GM19238 (cell line): ENCODE measurements around the gene ABCA9.

Source experiments
- DNase-seq: peaks from one replicate; pipeline ENCODE4 v3.0.0; 2011; ENCODE audit warnings: low spot score; ENCODE audit not compliant: insufficient read length

The ABCA9 gene

DNA sequence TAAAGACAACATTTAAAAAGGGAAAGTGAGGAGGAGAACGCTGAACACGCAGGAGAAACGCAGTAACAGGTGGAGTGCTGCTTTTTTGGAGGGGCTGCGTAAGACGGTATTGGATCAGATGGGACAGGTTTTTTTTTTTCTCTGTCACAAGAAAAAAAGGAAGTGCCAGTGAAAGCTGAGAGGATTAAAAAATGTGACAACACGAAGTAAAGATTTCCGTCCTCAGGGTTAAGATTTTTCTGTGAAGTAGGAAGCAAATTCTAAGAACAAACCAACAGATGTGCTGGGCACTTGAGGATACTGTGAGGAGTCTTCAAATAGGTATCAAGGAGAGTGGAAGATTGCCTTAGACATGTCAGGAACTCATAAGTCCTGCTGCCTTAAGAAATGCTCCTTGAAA lies 5.8 kb upstream of the ABCA9 start:
- DNase-seq = no peak

DNA sequence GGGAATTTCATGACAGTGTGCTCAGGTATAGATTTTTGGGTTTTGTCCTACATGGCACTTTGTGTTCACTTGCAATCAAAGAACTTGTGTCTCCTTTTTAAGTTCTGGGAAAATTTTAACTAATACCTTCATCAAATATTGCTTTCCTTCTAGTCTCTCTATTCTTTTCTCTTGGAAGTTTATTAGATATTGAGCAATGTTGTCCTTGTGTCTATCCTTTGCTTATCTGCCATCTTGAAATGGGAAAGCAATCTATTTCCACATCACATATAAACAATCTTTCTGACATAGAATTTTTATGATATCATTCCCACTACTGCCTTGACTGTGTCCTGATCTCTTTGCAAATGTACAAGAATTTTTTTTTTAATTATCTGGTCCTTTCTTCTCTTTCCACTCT lies 4.4 kb upstream of the ABCA9 start:
- no peak for DNase-seq

DNA sequence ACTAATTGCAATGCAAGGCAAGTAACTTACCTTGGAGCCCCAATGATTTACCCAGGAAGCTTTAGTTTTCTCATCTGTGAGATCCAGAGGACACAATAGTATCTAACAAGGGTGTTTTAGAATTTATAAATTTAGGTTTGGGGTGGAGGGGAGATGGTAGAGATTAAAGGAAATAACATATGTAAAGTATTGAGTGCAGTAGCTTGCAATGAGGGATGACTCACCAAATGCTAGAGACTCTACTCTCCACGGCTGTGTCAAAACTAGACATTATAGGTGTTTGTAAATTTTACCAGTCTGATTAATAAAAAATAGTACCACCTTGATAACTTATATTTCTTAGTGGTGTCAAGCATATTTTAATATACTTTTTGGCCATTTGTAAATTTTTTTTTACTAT lies 3.7 kb upstream of the ABCA9 start:
- DNase-seq = no peak

DNA sequence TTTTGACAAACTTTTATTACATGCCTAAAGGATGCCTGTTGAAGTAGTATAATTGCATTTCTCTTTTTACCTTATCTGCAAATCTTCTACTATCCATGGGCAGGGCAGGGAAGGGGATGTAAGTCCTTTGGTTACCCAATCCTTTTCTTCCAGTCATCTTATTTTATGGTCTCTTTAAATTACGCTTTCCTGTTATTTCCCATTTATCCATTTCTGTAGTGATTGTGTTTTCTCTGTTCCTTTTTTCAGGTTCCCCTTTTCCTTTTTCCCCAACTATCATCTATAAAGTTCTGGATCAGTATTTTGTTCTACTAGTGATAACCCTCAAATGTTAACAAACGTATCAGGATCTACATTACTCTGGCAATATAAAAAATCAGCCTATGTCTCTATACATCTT lies 3.3 kb upstream of the ABCA9 start:
- no peak for DNase-seq

DNA sequence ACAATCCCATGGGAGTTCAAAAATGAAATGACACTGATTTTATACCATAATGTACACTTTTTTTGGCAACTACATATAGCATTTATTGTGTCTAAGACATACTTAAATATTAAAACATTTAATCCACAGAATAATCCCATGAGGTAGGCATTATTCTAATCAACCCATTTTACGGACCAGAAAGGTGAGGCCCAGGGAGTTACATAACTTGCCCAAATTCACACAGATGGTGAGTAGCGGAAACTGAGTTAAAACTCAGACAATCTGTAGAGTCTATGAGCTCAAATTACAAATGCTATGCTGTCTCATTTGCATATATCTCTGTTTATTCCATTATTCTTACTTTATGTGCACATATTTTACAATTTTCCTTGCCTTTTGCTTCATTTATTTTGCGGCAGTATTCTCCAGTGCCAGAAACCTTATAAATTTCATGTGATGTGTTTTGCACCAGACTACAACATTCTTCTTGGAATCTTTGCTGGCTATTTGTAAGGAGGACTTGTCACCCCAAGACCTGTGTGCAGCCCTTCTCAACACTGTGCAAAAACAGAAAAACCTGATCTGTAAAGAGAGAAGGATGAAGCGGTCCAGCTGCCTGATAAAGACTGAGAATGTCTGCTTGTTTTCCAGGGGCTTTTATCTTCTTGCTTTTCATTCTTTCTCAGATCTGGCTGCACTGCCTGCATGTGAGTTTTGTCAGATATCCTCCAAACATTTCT lies 2.3 kb upstream of the ABCA9 start:
- DNase-seq = no peak

DNA sequence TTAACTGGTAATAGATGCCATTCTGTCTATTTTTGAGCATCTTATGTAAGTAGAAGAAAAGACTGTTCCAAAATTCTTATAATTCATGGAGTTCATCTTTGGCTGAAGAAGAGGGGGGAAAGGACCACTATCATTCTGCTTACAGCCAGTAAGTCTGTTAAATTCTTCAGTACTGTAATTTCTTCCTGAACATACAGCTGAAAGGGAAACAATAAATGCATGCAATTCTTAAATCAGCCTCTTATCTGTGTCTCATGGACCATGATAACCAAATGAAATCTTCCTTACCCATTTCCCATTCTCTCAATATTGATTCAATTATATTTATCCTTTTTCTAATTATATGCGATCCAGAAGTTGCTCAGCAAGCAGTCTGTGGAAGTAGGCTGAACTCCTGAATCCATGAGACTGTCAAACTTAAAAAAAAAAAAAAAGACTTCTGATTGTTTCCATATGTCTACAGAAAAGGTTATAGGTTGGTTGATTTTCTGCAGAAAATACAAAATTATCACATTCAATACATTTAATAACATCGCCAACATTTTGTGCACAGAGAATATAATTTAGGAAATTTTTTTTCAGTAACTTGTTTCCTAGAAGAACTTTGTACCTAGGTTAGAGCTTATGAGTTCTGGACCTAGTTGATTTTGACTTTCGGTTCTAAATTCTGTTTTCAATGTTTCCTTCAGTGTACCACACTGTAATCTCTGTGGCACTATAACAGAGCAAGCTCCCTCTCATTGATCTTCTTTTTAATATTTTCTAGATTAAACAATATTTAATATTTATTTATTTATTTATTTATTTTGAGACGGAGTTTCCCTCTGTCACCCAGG lies 1.2 kb upstream of the ABCA9 start:
- DNase-seq = no peak

DNA sequence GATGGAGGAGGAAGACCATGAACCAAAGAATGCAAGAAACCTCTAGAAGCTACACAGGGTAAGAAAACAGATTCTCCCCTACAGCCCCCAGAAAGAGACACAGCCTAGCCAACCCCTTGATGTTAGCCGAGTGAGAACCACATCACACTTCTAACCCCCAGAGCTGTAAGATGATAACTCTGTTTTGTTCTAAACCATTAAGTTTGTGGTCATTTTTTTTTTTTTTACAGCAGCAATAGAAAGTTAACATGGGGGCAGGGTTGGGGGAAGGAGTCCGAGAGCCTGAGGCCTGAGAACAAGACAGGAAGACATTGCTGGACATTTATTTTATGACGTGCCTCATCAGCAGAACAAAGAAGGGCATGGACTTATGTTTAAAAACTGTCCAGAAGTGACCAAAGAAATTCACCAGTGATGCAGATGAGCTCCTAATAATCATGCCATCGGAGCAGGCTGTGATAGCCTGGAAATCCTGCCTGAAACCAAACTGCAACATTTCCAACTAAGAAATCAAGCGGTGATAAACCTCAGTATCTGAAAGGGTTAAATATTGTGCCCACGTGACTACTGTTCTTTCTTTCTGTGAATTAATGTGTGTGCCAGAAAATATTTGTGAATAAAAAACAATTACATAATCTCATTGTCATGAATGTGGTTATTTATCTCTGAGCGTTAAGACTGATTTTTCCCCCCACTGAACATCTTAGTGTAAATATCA lies 1.1 kb downstream of the ABCA9 start:
- no peak for DNase-seq

DNA sequence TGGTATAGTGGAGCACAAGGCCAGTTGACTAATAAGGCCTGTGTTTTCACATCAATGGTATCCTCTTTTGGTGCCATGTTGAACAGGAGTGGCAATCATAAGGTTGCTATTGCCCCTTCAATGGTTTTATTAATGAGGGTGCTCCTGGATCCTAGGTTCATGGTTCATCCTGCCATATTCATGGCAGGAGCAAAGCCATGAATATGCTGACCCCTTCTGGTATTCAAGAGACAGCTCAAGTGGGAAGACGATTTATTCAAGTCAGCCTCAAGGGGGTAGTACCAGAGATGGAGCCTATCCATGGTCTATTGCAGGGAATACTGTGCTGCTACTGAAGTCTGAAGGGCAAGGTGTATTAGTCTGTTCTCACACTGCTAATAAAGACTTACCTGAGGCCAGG lies 2.6 kb downstream of the ABCA9 start:
- no peak for DNase-seq

DNA sequence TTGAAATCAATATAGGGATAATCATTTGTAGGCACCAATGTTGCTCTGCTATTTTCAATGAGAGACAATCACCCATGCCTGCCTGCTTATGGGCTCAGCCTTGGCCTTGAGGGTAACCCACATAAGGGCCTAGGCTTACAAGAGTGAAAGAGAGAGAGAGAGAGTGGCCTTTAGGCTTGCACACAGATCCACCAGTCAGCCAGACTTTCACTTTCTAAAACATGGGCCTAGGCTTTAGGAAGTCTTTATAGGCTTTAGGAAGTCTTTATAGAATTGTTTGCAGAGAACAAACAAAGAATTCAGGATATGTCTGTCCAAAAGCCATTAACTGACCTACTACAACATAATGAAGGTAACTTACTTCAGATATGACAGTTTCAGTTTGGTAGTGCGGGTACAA lies 3.4 kb downstream of the ABCA9 start:
- DNase-seq = no peak

DNA sequence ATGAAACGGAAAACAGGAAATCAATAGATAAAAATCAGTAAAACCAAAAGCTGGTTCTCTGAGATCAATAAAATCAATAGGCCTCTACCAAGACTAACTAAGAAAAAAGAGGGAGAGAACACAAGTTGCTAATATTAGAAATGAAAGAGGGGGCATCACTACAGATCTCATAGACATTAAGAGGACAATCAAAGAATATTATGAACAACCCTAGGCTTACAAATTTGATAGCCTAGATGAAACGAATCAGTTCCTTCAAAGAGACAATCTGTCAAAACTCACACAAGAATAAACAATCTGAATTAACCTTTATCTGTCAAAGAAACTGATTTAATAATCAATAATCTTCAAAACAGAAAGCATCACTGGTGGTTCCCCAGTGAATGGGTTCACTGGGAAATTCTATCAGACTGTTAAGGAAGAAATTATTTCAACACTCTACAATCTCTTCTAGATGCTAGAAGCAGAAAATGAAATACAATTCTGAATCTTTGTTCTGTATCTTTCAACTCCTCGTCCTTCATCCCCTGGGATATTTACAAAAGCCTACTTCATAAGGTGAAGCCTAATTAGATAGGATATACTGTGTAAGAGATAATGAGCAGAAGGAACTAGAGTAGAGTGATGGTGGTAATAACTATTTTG lies 4.4 kb downstream of the ABCA9 start:
- no peak for DNase-seq

DNA sequence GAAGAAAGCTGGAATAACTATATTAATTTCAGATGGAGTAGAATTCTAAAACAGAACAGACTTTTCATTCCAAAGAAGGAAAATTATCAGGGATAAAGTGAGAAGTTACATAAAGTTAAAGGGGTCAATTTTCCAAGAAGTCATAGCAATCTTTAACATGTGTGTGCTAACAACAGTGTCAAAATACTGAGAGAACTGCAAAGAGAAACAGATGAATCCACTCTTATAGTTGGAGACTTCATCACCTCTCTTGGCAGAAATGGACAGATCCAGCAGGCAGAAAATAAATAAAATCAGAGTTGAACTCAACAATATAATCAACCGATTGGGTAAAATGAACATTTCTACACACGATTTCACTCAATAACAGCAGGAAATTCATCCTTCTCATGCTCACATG lies 5.4 kb downstream of the ABCA9 start:
- no peak for DNase-seq

DNA sequence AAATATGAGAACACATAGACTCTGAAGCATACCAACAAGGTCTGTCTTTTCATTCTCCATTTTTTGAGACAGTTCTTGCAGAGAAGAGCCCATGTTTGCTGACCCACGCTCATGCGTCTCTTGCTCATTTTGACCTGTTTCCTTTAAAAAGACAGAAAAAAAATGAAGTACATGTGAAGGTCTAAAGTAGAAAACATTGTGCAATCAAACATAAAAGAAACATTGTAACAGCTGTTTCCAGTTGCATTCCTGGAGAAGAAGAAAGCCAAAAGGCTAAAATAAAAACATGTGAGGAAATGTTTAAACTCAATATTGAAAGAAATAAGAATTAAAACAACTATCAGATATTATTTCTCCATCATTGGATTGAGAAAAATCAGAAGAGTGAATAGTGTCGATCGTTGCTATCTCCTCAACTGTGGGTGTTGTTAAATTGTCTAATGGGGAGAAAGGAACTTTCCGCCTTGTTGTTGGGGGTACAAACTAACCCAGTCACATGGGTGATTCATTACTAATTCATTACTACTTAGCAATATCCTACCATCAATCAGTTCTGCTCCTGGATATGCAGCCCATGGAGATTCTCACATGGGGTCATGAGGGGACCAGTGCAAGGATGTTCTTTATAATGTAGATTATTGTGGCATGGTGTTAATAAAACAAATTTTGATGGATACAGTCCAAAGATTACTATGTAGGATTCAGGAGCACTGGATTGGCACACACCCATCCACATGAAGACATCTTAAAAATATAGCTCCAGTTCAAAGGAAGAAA lies 9.5 kb downstream of the ABCA9 start:
- DNase-seq = no peak

DNA sequence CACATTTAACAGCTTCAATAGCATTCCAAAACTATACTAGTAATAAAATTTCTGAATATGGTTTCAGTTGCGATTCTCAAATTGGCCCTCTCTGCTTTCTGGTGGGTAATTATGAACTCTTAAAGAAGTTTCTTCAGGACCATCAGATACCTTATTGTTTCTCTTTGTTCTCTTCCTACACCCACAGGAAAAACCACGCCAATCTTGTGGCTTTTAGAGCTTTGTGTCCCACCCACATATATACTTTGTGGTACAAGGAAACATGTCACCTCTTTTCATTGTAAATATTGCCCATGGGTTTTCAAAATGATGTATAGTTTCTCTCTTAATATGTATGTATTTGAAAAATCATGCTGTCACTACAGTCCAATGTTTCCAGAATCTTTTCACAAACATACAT lies 12.1 kb downstream of the ABCA9 start:
- no peak for DNase-seq

DNA sequence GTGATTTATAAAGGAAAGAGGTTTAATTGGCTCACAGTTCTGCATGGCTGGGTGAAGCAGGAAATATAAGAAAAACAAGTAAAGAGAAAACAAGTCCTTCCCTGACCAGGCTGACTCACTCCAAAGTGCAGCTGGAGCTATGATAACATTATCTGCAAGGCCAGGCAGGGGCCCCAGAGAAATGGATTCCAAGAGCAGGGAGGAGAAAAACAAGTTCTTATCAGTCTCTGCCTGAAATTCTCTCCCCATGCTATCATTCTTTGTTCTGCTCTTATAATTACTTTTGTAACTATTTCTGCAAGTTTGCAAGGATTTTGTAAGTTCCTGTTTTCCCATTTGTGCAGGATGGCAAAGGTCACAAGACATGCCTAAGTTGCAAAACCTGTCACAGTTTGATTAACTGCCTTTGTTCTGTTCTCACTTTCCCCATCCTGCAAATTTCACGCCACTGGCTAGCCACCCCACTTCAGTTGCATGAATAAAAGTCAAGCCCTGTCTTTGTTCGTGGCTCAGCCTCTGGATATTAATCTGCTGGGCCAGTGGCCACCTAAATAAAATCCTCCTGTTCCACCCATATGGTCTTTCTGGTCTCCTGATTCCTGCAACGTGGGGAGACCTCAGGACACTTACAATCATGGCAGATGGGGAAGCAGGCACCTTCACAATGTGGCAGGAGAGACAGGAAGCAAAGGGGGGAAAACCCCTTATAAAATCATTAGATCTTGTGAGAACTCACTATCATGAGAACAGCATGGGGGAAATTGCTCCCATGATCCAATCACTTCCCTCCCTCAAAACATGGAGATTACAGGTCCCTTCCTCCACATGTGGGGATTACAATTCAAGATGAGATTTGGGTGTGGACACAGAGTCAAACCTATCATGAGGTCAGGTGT lies 13.1 kb downstream of the ABCA9 start:
- DNase-seq = no peak

DNA sequence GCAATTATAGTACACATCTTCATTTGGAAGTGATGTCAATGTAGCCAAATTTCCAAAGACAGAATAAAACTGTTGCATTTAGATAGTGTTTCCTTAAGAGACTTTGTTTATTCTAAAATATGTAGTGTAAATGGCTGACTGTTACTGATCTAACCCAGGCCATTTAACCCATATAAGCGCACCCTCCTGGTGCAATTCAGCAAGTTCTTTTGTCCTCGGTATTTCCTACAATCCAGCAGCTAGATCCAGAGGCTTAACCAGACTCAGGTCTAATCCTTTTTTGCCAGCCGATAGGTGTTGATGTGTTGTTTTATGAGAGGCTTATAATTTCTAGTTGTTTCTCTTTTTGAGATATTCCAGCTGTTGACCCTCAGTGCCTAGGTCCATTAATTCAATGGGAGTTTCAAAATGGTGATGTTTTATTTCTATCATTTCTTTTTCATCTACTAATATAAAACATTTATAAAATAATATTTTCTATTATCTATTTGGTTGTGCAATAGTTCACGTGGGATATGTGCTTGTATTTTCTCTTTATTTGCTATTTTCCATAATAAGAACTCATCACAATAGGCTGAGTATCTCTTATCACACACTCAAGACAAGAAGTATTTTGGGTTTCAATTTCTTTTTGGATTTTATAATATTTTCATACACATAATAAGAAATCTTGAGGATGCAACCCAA lies 14.5 kb downstream of the ABCA9 start:
- DNase-seq = no peak

DNA sequence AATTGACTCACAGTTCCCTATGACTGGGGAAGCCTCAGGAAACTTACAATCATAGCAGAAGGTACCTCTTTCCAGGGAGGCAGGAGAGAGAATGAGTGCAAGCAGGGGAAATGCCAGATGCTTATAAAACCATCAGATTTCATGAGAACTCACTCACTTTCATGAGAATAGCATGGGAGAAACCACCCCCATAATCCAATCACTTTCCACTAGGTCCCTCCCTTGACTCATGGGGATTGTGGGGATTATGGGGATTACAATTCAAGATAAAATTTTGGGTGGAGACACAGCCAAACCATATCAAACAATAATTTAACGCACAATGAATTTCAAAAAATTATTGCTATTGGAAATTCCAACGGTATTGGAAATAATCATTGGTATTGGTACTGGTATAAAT lies 15.1 kb downstream of the ABCA9 start:
- no peak for DNase-seq

DNA sequence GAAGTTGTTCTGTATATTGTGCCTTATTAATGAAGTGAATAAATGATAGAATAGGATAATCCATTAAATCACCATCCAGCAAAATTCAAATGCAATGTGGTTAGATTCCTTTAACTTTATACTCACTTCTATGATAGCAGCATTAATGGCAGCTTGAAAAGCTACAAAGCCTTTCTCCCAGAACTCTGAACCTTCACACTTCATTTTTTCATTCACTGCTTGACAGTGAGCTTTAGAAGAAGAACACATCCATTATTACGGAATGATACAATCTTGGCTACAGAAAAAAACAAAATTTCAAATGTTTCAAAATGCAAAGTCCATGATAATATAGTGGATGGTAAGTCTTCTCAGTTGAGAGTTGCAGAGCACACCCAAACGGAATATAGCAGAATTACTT lies 16.4 kb downstream of the ABCA9 start:
- DNase-seq = no peak

DNA sequence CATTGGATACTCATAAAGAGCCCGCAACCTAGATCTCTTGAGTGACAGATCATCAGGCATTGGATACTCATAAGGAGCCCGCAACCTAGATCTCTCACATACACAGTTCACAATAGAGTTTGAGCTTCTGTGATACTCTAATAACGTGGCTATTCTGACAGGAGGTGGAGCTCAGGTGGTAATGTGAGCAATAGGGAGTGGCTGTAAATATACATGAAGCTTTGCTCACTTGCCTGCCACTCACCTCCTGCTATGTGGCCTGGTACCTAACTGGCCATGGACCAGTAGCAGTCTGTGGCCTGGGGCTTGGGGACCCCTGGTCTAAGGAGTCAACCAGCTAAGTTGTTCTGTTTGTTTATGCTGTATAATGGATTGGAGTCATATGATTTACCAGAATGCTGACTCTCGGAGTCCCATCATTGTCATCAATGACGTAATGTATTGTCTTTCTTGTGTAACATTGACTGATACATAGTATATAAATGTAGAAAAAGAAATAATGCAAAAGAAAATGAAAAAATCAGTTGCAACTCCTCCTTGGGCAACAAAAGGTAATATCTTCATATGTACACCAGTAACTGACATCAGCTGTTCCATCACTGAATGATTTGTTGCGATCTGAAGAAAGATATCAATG lies 17.5 kb downstream of the ABCA9 start:
- DNase-seq = no peak

DNA sequence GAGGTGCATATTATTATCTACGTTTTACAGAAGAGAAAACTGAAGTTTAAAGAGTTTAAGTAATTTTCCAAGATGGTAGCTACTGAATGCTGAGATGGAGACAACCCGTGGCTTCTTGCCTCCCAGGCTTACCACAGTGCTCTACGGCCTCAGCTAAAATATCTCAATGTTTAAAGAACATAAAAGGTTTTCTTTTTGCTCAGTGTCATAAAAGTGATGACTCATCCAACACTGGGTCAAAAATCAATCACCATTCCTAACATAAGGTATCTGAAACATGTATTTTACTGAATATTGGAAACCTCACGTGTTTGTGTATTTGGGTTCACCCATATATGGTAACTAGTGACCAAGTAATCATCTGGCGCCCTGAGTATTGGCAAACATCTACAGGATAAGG lies 18.4 kb downstream of the ABCA9 start:
- no peak for DNase-seq
